HPDE6-E6E7 (cell line): ENCODE data around the gene ZNF195.
"Not testable (repeated sequence)": the region's sequence is repeated elsewhere in the genome, so short reads cannot be mapped to it uniquely, and the experiment has no call there.

ENCODE experiments used
- DNase-seq: peaks from one replicate; pipeline ENCODE4 v3.0.0; 2011; ENCODE audit warnings: missing footprints; ENCODE audit errors: extremely low spot score

Gene ZNF195

GRCh38 chr11:3347127-3347526 lies 31.8 kb downstream of the ZNF195 start:
- DNase-seq, result no peak

GRCh38 chr11:3346587-3346986 lies 32.4 kb downstream of the ZNF195 start:
- DNase-seq, result no peak

- DNase-seq, result no peak
Measured at GRCh38 chr11:3345736-3346135, 33.2 kb downstream of the ZNF195 start.

- no peak for DNase-seq
Measured at GRCh38 chr11:3344327-3345174, 34.4 kb downstream of the ZNF195 start.

- no peak for DNase-seq
Measured at GRCh38 chr11:3342709-3343108, 36.2 kb downstream of the ZNF195 start.

- DNase-seq, result no peak
Measured at GRCh38 chr11:3341298-3341697, 37.6 kb downstream of the ZNF195 start.

GRCh38 chr11:3340025-3340424 lies 38.9 kb downstream of the ZNF195 start:
- peak; percentile 43 for DNase-seq

- DNase-seq, result no peak
Measured at GRCh38 chr11:3339340-3339624, 39.7 kb downstream of the ZNF195 start.

GRCh38 chr11:3338569-3339339 lies 40.2 kb downstream of the ZNF195 start:
- DNase-seq, result no peak

GRCh38 chr11:3336420-3336819 lies 42.5 kb downstream of the ZNF195 start:
- DNase-seq, result not testable (repeated sequence)

- DNase-seq, result not testable (repeated sequence)
Measured at GRCh38 chr11:3333157-3333556, 45.8 kb downstream of the ZNF195 start.

GRCh38 chr11:3331078-3331477 lies 47.9 kb downstream of the ZNF195 start:
- not testable (repeated sequence) for DNase-seq

- DNase-seq, result not testable (repeated sequence)
Measured at GRCh38 chr11:3330064-3330463, 48.9 kb downstream of the ZNF195 start.

GRCh38 chr11:3328503-3328902 lies 50.4 kb downstream of the ZNF195 start:
- not testable (repeated sequence) for DNase-seq

GRCh38 chr11:3326450-3326849 lies 52.5 kb downstream of the ZNF195 start:
- not testable (repeated sequence) for DNase-seq

- not testable (repeated sequence) for DNase-seq
Measured at GRCh38 chr11:3324724-3325123, 54.2 kb downstream of the ZNF195 start.
